Ascending aorta (tissue), 2 donors: Measurements from ENCODE around the gene ZER1. TPM values are rescaled to one million over a fixed set of nuclear protein-coding genes. Genes with fewer than 3 reads are reported as not detected.

Experiments used
- DNase-seq, 2 donors: peaks; one replicate each; pipeline ENCODE4 v3.0.0-alpha.2; 2019; ENCODE audit warnings: low spot score in 2 of 2
- H3K27ac ChIP-seq, 2 donors: fragments of 200-600 bp; sonication (generic); one replicate each; pipeline ENCODE4 v1.5.1; 2016 to 2017; ENCODE audit warnings: mild to moderate bottlenecking in 1 of 2
- H3K27me3 ChIP-seq: fragments of 200-600 bp; sonication (generic); one replicate; pipeline ENCODE4 v1.5.1; 2017
- H3K36me3 ChIP-seq, 2 donors: fragments of 200-600 bp; sonication (generic); one replicate each; pipeline ENCODE4 v1.5.1; 2016
- H3K4me1 ChIP-seq, 2 donors: fragments of 200-600 bp; sonication (generic); one replicate each; pipeline ENCODE4 v1.5.1; 2016 to 2017; ENCODE audit warnings: mild to moderate bottlenecking in 1 of 2
- H3K4me3 ChIP-seq, 2 donors: fragments of 200-600 bp; sonication (generic); one replicate each; pipeline ENCODE4 v1.5.1; 2016 to 2017; ENCODE audit warnings: mild to moderate bottlenecking in 1 of 2
- H3K9me3 ChIP-seq, 2 donors: fragments of 200-600 bp; sonication (generic); one replicate each; pipeline ENCODE4 v1.5.1; 2016
- intact Hi-C: fragments of 100-400 bp; cut with DNase I; formaldehyde crosslinking; loops from one replicate; pipeline ENCODE4 v1.15.1; 2023
- total RNA-seq: library from RNA; depleted of rRNA; stranded (reverse); fragments of >200 nt; gene quantifications from one replicate; pipeline ENCODE4 v1.1.0, GENCODE V29; 2016
- TF ChIP-seq, protein P1 (sequence below), 3 experiments: fragments of 200-600 bp in 2 of 3; fragments of 450-650 bp in 1 of 3; sonication (generic) in 2 of 3; IDR thresholded peaks; one replicate each; pipeline ENCODE4 v1.5.1; 2016 to 2019; ENCODE audit warnings: antibody characterized with exemption in 3 of 3, mild to moderate bottlenecking in 1 of 3, moderate library complexity in 1 of 3

Gene ZER1
- total RNA-seq, 1 donor from 2014 or later = 55.5 TPM

DNA sequence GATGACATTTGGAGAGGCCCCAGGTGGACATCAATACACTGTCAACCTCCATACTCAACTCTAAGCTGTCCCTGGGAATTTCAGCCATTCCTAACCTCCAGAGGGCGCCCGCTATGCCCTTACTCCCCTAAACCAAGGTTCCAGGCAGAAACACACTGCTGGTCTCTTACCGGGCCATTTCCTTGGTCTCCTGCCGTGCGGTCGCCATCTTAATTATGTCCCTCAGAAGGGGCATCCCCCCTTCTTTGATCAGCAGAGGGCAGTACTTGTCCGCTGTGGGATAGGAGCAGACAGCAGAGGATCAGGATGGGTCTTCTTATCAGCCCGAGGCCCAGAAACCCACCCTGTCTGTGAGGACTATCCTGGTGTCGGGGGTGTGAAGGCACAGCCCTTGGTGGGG is 38.5 kb downstream of the ZER1 start:
- peaks cover 38 to 53% of the 10 kb centered on the region in 2 donors for H3K36me3 ChIP-seq
- no peak for DNase-seq
- TF ChIP-seq, protein P1, sequence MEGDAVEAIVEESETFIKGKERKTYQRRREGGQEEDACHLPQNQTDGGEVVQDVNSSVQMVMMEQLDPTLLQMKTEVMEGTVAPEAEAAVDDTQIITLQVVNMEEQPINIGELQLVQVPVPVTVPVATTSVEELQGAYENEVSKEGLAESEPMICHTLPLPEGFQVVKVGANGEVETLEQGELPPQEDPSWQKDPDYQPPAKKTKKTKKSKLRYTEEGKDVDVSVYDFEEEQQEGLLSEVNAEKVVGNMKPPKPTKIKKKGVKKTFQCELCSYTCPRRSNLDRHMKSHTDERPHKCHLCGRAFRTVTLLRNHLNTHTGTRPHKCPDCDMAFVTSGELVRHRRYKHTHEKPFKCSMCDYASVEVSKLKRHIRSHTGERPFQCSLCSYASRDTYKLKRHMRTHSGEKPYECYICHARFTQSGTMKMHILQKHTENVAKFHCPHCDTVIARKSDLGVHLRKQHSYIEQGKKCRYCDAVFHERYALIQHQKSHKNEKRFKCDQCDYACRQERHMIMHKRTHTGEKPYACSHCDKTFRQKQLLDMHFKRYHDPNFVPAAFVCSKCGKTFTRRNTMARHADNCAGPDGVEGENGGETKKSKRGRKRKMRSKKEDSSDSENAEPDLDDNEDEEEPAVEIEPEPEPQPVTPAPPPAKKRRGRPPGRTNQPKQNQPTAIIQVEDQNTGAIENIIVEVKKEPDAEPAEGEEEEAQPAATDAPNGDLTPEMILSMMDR (IDR thresholded peaks at IDR 0.05) = peak; percentile 24 to 56 (median 54)
- H3K9me3 ChIP-seq = no peaks in the 10 kb centered on the region
- H3K27me3 ChIP-seq = no peaks in the 10 kb centered on the region
- H3K4me1 ChIP-seq = no peaks in the 10 kb centered on the region
- no peak overlapping the region for H3K4me3 ChIP-seq
- intact Hi-C loops = no loop called here
- no peak overlapping the region for H3K27ac ChIP-seq

DNA sequence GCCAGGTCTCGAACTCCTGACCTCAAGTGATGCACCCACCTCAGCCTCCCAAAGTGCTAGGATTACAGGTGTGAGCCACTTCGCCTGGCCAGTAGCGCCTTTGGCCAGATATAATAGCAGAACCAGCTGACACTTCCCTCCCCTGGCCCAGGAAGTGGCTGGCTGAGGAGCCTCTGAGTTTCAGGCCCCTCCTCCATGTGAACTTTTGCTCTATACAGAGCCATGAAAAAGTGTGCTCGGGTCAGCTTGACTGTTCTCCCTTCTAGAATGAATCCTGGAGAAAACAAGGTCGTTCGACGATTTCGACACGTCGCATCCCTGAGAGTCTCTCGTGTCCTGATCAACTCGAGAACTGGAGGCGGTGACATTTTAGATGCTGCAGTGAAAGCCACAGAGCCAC is 39.2 kb downstream of the ZER1 start:
- Histone ChIP-seq H3K27me3 (no peaks in the 10 kb centered on the region), H3K4me3 (no peak overlapping the region), H3K36me3 (peaks cover 38 to 53% of the 10 kb centered on the region in 2 donors), H3K9me3 (no peaks in the 10 kb centered on the region), H3K27ac (no peak overlapping the region), H3K4me1 (no peaks in the 10 kb centered on the region)
- TF ChIP-seq, protein P1 (IDR thresholded peaks at IDR 0.05) = no peak
- intact Hi-C loops = no loop called here
- DNase-seq = no peak

DNA sequence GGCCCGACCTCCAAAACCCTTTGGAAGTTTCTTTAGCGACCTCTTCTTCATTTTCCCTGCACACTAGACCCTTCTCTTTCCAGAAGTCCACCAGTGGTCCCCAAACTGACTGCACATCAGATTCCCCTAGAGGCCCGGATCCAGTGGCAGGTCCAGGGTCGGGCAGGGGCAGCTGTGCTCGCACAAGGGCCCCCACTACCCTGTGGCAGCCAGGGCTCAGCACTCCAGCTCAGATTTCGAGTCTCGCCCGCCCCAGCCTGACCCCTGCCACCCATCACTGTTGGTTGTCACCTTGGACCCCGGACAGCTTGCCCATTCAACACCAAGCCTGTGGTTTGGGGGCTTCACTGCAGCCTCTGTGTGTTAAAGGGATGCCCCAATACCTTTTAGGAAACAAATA is 40.0 kb downstream of the ZER1 start:
- intact Hi-C loops = no loop called here
- Histone ChIP-seq H3K27ac (no peak overlapping the region), H3K4me1 (no peaks in the 10 kb centered on the region), H3K4me3 (no peak overlapping the region), H3K36me3 (peaks cover 34 to 47% of the 10 kb centered on the region in 2 donors), H3K27me3 (no peaks in the 10 kb centered on the region), H3K9me3 (no peaks in the 10 kb centered on the region)
- no peak for DNase-seq
- TF ChIP-seq, protein P1 (IDR thresholded peaks at IDR 0.05) = no peak

DNA sequence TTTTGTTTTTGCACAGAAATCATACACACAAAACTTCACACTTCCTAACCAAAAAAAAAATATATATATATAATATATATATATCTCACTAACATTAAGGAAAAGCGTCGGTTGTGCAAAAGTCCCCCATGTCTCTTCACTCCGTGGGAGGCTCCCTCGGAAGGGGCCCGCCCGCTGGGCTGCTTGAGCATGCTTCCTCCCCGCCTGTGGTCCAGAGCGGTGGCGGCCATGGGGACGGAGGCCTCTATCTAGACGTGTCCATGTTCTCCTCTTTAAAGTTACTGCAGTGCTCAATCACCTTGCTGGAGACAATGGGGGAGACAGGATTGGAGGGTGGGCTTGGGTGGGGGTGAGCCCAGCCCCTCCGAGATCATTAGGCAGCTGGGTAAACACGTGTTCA is 40.6 kb downstream of the ZER1 start:
- Histone ChIP-seq H3K4me1 (no peaks in the 10 kb centered on the region), H3K36me3 (peaks cover 32 to 47% of the 10 kb centered on the region in 2 donors), H3K27ac (no peak overlapping the region), H3K4me3 (no peak overlapping the region), H3K27me3 (no peaks in the 10 kb centered on the region), H3K9me3 (no peaks in the 10 kb centered on the region)
- intact Hi-C loops = no loop called here
- DNase-seq = no peak
- TF ChIP-seq, protein P1 (IDR thresholded peaks at IDR 0.05) = no peak

DNA sequence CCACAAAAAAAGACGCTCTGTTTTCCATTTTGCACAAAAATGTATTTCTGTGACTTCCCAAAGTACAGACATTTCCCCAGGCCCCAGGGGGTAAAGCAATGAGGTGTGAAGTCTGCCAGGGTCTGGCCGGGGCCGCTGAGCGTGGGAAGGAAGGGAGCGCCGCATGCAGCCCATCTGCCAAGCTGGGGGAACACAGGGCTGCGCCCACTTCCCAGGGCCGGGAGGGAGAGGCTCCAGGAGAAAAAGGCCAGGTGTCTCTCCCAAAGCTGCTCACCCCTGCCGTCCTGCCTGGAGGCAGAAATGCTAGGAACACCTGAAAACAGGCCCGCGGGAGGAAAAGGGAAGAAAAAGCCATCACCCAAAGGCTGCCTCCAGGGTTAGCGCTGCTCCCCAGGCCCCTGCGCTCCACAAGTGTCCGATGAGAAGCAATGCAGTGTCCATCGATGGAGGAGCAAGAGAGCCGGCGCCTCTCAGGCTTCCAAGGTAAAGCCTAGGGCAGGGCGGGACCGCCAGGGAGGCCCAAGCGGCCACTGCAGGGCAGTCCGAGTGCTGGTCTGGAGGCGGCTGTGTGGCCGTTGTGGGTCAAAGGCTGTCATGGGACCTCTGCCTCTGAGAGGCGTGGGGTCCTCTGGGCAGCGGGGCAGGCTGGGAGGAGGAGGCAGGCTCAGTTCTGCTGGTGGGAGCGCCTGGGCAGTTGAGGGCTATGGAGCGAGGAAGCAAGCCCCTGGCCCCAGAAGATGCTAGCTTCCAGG is 41.8 kb downstream of the ZER1 start:
- DNase-seq = no peak

More for the DNA sequence above, 41.8 kb downstream of the ZER1 start:
- intact Hi-C loops = no loop called here
- Histone ChIP-seq H3K4me3 (no peak overlapping the region), H3K27ac (no peak overlapping the region), H3K36me3 (peaks cover 29 to 43% of the 10 kb centered on the region in 2 donors), H3K27me3 (no peaks in the 10 kb centered on the region), H3K4me1 (no peaks in the 10 kb centered on the region), H3K9me3 (no peaks in the 10 kb centered on the region)
- TF ChIP-seq, protein P1 (IDR thresholded peaks at IDR 0.05) = no peak
